Cardiac fibroblast (primary cell): ENCODE data around the gene TP53BP1.

ENCODE experiments used
- DNase-seq, 2 donors: peaks; one replicate each; pipeline versions ENCODE4 v3.0.0 to v3.0.0-alpha.2; 2010; ENCODE audit warnings: low read depth in 2 of 2
- H3K4me3 ChIP-seq, 2 donors: replicated peaks in 1 of 2; 1 replicate in 1 of 2; 2 replicates in 1 of 2; pipeline ENCODE4 v1.5.1; 2011; ENCODE audit warnings: low read depth in 2 of 2, low read length in 2 of 2, mild to moderate bottlenecking in 2 of 2, moderate library complexity in 1 of 2
- TF ChIP-seq, protein P1 (sequence below): IDR thresholded peaks from one replicate; pipeline ENCODE4 v1.5.1; 2011; ENCODE audit warnings: low read depth, mild to moderate bottlenecking, low read length, inconsistent platforms

The TP53BP1 gene

DNA sequence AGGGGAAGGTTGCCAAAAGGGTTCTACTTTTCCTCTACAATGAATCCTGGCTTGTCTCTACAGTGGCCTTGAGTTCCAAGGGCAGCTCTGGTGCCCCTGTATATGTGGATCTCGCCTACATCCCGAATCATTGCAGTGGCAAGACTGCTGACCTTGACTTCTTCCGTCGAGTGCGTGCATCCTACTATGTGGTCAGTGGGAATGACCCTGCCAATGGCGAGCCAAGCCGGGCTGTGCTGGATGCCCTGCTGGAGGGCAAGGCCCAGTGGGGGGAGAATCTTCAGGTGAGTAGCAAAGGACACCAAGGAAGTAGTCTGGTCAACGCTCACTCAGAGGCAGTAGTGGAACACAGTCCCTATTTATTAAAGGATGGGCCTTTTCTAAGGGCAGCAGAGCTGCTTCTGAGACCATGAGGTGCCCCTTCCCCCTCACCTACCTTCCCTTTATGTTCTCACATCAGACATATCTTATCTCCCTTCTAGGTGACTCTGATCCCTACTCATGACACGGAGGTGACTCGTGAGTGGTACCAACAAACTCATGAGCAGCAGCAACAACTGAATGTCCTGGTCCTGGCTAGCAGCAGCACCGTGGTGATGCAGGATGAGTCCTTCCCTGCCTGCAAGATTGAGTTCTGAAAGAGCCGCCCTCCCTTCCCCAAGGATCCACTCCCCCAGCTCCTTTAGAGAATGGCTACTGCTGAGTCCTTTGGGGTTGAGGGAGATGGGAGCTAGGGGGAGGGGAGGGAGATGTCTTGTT lies 36.8 kb upstream of the TP53BP1 start:
- no peak for DNase-seq
- TF ChIP-seq, protein P1, sequence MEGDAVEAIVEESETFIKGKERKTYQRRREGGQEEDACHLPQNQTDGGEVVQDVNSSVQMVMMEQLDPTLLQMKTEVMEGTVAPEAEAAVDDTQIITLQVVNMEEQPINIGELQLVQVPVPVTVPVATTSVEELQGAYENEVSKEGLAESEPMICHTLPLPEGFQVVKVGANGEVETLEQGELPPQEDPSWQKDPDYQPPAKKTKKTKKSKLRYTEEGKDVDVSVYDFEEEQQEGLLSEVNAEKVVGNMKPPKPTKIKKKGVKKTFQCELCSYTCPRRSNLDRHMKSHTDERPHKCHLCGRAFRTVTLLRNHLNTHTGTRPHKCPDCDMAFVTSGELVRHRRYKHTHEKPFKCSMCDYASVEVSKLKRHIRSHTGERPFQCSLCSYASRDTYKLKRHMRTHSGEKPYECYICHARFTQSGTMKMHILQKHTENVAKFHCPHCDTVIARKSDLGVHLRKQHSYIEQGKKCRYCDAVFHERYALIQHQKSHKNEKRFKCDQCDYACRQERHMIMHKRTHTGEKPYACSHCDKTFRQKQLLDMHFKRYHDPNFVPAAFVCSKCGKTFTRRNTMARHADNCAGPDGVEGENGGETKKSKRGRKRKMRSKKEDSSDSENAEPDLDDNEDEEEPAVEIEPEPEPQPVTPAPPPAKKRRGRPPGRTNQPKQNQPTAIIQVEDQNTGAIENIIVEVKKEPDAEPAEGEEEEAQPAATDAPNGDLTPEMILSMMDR = no peak
- no peak overlapping the region for H3K4me3 ChIP-seq

DNA sequence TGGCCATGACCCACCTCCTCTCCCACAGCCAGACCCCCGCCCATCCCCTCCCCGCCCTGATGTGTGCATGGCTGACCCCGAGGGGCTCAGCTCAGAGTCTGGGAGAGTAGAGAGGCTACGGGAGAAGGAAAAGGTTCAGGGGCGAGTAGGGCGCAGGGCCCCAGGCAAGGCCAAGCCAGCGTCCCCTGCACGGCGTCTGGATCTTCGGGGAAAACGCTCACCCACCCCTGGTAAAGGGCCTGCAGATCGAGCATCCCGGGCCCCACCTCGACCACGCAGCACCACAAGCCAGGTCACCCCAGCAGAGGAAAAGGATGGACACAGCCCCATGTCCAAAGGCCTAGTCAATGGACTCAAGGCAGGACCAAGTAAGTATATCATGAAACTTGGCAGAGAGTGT lies 36.2 kb upstream of the TP53BP1 start:
- no peak for DNase-seq
- no peak overlapping the region for H3K4me3 ChIP-seq
- TF ChIP-seq, protein P1 = no peak

DNA sequence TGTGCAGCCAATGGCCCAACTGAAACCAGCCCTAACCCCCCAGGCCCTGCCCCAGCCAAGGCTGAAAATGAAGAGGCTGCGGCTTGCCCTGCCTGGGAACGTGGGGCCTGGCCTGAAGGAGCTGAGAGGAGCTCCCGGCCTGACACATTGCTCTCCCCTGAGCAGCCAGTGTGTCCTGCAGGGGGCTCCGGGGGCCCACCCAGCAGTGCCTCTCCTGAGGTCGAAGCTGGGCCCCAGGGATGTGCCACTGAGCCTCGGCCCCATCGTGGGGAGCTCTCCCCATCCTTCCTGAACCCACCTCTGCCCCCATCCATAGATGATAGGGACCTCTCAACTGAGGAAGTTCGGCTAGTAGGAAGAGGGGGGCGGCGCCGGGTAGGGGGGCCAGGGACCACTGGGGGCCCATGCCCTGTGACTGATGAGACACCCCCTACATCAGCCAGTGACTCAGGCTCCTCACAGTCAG lies 35.6 kb upstream of the TP53BP1 start:
- TF ChIP-seq, protein P1 = no peak

DNA sequence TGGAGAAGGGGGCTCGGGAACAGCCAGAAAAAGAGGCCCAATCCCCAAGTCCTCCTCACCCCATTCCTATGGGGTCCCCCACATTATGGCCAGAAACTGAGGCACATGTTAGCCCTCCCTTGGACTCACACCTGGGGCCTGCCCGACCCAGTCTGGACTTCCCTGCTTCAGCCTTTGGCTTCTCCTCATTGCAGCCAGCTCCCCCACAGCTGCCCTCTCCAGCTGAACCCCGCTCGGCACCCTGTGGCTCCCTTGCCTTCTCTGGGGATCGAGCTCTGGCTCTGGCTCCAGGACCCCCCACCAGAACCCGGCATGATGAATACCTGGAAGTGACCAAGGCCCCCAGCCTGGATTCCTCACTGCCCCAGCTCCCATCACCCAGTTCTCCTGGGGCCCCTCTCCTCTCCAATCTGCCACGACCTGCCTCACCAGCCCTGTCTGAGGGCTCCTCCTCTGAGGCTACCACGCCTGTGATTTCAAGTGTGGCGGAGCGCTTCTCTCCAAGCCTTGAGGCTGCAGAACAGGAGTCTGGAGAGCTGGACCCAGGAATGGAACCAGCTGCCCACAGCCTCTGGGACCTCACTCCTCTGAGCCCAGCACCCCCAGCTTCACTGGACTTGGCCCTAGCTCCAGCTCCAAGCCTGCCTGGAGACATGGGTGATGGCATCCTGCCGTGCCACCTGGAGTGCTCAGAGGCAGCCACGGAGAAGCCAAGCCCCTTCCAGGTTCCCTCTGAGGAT lies 35.0 kb upstream of the TP53BP1 start:
- no peak overlapping the region for H3K4me3 ChIP-seq
- DNase-seq = no peak
- TF ChIP-seq, protein P1 = no peak

More for the DNA sequence above, 35.6 kb upstream of the TP53BP1 start:
- DNase-seq = no peak
- H3K4me3 ChIP-seq = no peak overlapping the region

DNA sequence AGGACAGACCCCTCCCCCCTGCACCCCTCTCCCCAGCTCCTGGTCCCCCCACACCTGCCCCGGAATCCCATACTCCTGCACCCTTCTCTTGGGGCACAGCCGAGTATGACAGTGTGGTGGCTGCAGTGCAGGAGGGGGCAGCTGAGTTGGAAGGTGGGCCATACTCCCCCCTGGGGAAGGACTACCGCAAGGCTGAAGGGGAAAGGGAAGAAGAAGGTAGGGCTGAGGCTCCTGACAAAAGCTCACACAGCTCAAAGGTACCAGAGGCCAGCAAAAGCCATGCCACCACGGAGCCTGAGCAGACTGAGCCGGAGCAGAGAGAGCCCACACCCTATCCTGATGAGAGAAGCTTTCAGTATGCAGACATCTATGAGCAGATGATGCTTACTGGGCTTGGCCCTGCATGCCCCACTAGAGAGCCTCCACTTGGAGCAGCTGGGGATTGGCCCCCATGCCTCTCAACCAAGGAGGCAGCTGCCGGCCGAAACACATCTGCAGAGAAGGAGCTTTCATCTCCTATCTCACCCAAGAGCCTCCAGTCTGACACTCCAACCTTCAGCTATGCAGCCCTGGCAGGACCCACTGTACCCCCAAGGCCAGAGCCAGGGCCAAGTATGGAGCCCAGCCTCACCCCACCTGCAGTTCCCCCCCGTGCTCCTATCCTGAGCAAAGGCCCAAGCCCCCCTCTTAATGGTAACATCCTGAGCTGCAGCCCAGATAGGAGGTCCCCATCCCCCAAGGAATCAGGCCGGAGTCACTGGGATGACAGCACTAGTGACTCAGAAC lies 34.3 kb upstream of the TP53BP1 start:
- no peak overlapping the region for H3K4me3 ChIP-seq
- TF ChIP-seq, protein P1 = no peak
- DNase-seq = no peak

DNA sequence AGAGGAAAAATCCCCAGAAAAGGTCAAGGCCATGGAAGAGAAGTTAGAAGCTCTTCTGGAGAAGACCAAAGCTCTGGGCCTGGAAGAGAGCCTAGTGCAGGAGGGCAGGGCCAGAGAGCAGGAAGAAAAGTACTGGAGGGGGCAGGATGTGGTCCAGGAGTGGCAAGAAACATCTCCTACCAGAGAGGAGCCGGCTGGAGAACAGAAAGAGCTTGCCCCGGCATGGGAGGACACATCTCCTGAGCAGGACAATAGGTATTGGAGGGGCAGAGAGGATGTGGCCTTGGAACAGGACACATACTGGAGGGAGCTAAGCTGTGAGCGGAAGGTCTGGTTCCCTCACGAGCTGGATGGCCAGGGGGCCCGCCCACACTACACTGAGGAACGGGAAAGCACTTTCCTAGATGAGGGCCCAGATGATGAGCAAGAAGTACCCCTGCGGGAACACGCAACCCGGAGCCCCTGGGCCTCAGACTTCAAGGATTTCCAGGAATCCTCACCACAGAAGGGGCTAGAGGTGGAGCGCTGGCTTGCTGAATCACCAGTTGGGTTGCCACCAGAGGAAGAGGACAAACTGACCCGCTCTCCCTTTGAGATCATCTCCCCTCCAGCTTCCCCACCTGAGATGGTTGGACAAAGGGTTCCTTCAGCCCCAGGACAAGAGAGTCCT lies 33.4 kb upstream of the TP53BP1 start:
- H3K4me3 ChIP-seq = no peak overlapping the region
- DNase-seq = no peak
- TF ChIP-seq, protein P1 = no peak
